Measurements from ENCODE around the gene ADAMTS5.

GRCh38 chr21:26877018-26877417, 89.9 kb downstream of the ADAMTS5 start:
- TF ChIP-seq CTCF (IDR thresholded peaks at IDR 0.05) (no peak), POLR2A (IDR thresholded peaks at IDR 0.05) (no peak)
